Liver (tissue), 9 donors: ENCODE measurements around the gene PLEKHA6. TPM values are rescaled to one million over a fixed set of nuclear protein-coding genes. Genes with fewer than 3 reads are reported as not detected.

Source experiments
- DNase-seq: peaks from one replicate; pipeline ENCODE4 v3.0.0-alpha.2; 2017; ENCODE audit warnings: low spot score
- H3K27ac ChIP-seq, 2 donors: one replicate each; pipeline ENCODE4 v1.7.0; 2013; ENCODE audit warnings: inconsistent platforms in 2 of 2, low read length in 2 of 2, control low read depth in 1 of 2, low read depth in 1 of 2, mild to moderate bottlenecking in 1 of 2
- H3K27me3 ChIP-seq, 4 donors: one replicate each; pipeline versions ENCODE4 v1.6.1 to v1.7.0; 2013; ENCODE audit warnings: low read length in 3 of 4, inconsistent platforms in 1 of 4, mild to moderate bottlenecking in 1 of 4, moderate library complexity in 1 of 4; ENCODE audit not compliant: control insufficient read depth in 4 of 4, insufficient read depth in 4 of 4
- H3K36me3 ChIP-seq, 4 donors: one replicate each; pipeline versions ENCODE4 v1.6.1 to v1.7.0; 2013; ENCODE audit warnings: low read length in 3 of 4, mild to moderate bottlenecking in 3 of 4, low read depth in 1 of 4, moderate library complexity in 1 of 4; ENCODE audit not compliant: control insufficient read depth in 4 of 4, insufficient read depth in 3 of 4
- H3K4me1 ChIP-seq, 4 donors: one replicate each; pipeline versions ENCODE4 v1.6.1 to v1.7.0; 2013; ENCODE audit warnings: low read length in 3 of 4, mild to moderate bottlenecking in 3 of 4, moderate library complexity in 1 of 4; ENCODE audit not compliant: control insufficient read depth in 4 of 4, insufficient read depth in 4 of 4
- H3K4me3 ChIP-seq, 3 donors: one replicate each; pipeline versions ENCODE4 v1.6.1 to v1.7.0; 2013; ENCODE audit warnings: low read length in 3 of 3, control low read depth in 1 of 3, low read depth in 1 of 3, mild to moderate bottlenecking in 1 of 3
- H3K9ac ChIP-seq, 2 donors: one replicate each; pipeline ENCODE4 v1.7.0; 2013; ENCODE audit warnings: low read length in 2 of 2, mild to moderate bottlenecking in 2 of 2, moderate library complexity in 2 of 2, control low read depth in 1 of 2, low read depth in 1 of 2
- H3K9me3 ChIP-seq, 4 donors: one replicate each; pipeline versions ENCODE4 v1.6.1 to v1.7.0; 2013; ENCODE audit warnings: low read length in 3 of 4; ENCODE audit not compliant: control insufficient read depth in 4 of 4
- EGR1 ChIP-seq, 2 donors: IDR thresholded peaks; 2 replicates each; pipeline ENCODE4 v1.6.1; 2016 to 2018; ENCODE audit warnings: antibody characterized with exemption in 2 of 2, low read depth in 2 of 2
- FOXA1 ChIP-seq: IDR thresholded peaks from 2 replicates; pipeline ENCODE4 v1.6.1; 2016; ENCODE audit warnings: antibody characterized with exemption
- FOXA2 ChIP-seq: IDR thresholded peaks from 2 replicates; pipeline ENCODE4 v1.6.1; 2016; ENCODE audit warnings: antibody characterized with exemption
- HNF4A ChIP-seq, 2 donors: conservative IDR thresholded peaks; 2 replicates each; pipeline ENCODE4 v1.6.1; 2016; ENCODE audit warnings: antibody characterized with exemption in 2 of 2, mild to moderate bottlenecking in 2 of 2
- HNF4G ChIP-seq: IDR thresholded peaks from 2 replicates; pipeline ENCODE4 v1.6.1; 2016; ENCODE audit warnings: antibody characterized with exemption
- JUND ChIP-seq, 2 donors: IDR thresholded peaks; 2 replicates each; pipeline ENCODE4 v1.6.1; 2016; ENCODE audit warnings: antibody characterized with exemption in 2 of 2
- NR2F2 ChIP-seq: IDR thresholded peaks from 2 replicates; pipeline ENCODE4 v1.6.1; 2016; ENCODE audit warnings: antibody characterized with exemption
- RAD21 ChIP-seq, 2 donors: IDR thresholded peaks; 2 replicates each; pipeline ENCODE4 v1.6.1; 2016; ENCODE audit warnings: antibody characterized with exemption in 2 of 2, mild to moderate bottlenecking in 2 of 2
- REST ChIP-seq: IDR thresholded peaks from 2 replicates; pipeline ENCODE4 v1.6.1; 2016; ENCODE audit warnings: antibody characterized with exemption, mild to moderate bottlenecking
- RXRA ChIP-seq, 2 donors: IDR thresholded peaks; 2 replicates each; pipeline ENCODE4 v1.6.1; 2017 to 2018; ENCODE audit warnings: antibody characterized with exemption in 2 of 2, mild to moderate bottlenecking in 1 of 2
- SP1 ChIP-seq: IDR thresholded peaks from 2 replicates; pipeline ENCODE4 v1.6.1; 2018; ENCODE audit warnings: antibody characterized with exemption, mild to moderate bottlenecking
- TAF1 ChIP-seq: conservative IDR thresholded peaks from 2 replicates; pipeline ENCODE4 v1.6.1; 2016; ENCODE audit warnings: antibody characterized with exemption, mild to moderate bottlenecking
- YY1 ChIP-seq: IDR thresholded peaks from 2 replicates; pipeline ENCODE4 v1.6.1; 2016; ENCODE audit warnings: antibody characterized with exemption, mild to moderate bottlenecking
- ZBTB33 ChIP-seq: IDR thresholded peaks from 2 replicates; pipeline ENCODE4 v1.6.1; 2016; ENCODE audit warnings: antibody characterized with exemption
- WGBS: extraction: QIAGEN DNeasy Blood & Tissue Kit; methylation state at CpG from one replicate; pipeline ENCODE4 v1.1.7; 2013; 5-methylcytosine and 5-hydroxymethylcytosine counted together
- polyA plus RNA-seq, 2 donors: library from polyadenylated mRNA; stranded (reverse) in 1 of 2; unstranded in 1 of 2; fragments of 200-250 nt in 1 of 2; fragments of >200 nt in 1 of 2; fragmentation: Nextera tagmentation in 1 of 2; extraction: Ambion mirVana in 1 of 2; gene quantifications; one replicate each; pipeline versions ENCODE4 v1.2.1 to v1.2.3, GENCODE V29; 2013 to 2015
- total RNA-seq, 2 donors: library from RNA; depleted of rRNA; stranded (reverse); fragments of >200 nt; gene quantifications; one replicate each; pipeline ENCODE4 v1.2.3, GENCODE V29; 2014
- TF ChIP-seq, protein P1 (sequence below): IDR thresholded peaks from 2 replicates; pipeline ENCODE4 v1.6.1; 2016; ENCODE audit warnings: antibody characterized with exemption
- TF ChIP-seq, protein P2 (sequence below): IDR thresholded peaks from 2 replicates; pipeline ENCODE4 v1.6.1; 2016; ENCODE audit warnings: antibody characterized with exemption
- TF ChIP-seq, protein P3 (sequence below): fragments of 150-350 bp; IDR thresholded peaks from 2 replicates; pipeline ENCODE4 v1.5.1; 2017; ENCODE audit warnings: improper control_type of control experiment, low read depth, low read length; ENCODE audit not compliant: missing input control
- donor health status: healthy.
- donor health status: healthy.
- donor health status: healthy.
- donor health status: healthy.
- donor health status: healthy.

PLEKHA6 gene
- total and polyA plus RNA-seq, 4 donors: 5.3 to 12.8 (median 7.6) TPM

DNA sequence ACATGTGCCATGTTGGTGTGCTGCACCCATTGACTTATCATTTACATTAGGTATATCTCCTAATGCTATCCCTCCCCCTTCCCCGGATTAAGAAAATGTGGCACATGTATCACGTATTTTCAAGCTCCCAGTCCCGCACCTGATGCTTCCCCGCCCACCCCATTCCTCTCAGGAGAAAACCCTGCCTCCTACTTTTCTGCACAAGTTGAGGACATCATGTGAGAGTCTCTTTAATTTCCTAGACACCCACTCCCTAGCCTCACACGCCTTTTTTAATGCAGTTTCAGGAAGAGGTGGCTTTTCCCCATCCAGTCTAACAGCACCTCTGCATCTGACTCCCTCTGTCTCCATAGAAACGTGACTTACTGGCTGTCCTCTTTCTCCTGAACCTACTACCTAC lies 87.8 kb downstream of the PLEKHA6 start:
- no peak overlapping the region for H3K4me3 ChIP-seq
- H3K4me1 ChIP-seq: peaks cover 12 to 27% (median 24%) of the 10 kb centered on the region in 4 donors
- TF ChIP-seq FOXA1 (no peak), FOXA2 (no peak), HNF4A (conservative IDR thresholded peaks at IDR 0.05) (no peak), RXRA (IDR thresholded peaks at IDR 0.05) (no peak), SP1 (no peak), REST (no peak), JUND (IDR thresholded peaks at IDR 0.05) (no peak), NR2F2 (no peak), ZBTB33 (no peak)
- TF ChIP-seq, protein P1, sequence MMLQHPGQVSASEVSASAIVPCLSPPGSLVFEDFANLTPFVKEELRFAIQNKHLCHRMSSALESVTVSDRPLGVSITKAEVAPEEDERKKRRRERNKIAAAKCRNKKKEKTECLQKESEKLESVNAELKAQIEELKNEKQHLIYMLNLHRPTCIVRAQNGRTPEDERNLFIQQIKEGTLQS: no peak
- TF ChIP-seq, protein P2, sequence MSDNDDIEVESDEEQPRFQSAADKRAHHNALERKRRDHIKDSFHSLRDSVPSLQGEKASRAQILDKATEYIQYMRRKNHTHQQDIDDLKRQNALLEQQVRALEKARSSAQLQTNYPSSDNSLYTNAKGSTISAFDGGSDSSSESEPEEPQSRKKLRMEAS: no peak
- no peak overlapping the region for H3K27ac ChIP-seq
- no peaks in the 10 kb centered on the region for H3K27me3 ChIP-seq
- H3K9me3 ChIP-seq: no peaks in the 10 kb centered on the region
- WGBS: 91% methylated on average over 6 of the region's 6 CpGs
- H3K9ac ChIP-seq: no peak overlapping the region
- peaks cover 9 to 46% (median 26%) of the 10 kb centered on the region in 4 donors for H3K36me3 ChIP-seq
- no peak for DNase-seq

DNA sequence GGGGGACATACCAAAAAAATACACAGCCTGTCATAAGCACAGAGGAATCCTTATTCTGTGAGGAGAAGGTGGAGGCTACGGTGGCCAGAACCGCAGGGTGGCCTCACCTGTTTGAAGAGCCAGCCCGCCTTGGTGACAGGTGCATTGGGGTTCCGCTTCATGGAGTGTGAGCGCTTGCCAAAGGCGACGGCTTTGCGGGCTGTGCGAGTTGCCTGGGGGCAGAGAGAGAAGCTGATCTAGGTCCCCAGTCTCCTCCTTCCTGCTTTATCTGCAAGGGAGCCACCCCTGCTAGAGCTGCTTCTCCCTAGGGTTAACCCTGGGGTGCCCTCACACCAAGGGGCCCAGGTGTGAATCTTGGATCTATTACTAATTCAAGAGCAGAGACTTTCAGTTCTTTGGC lies 91.6 kb downstream of the PLEKHA6 start:
- H3K9me3 ChIP-seq: no peaks in the 10 kb centered on the region
- peak overlapping the region in 1 of 2 donors; percentile 63 for H3K27ac ChIP-seq
- no peak for DNase-seq
- no peaks in the 10 kb centered on the region for H3K27me3 ChIP-seq
- 78% methylated on average over 9 of the region's 9 CpGs for WGBS
- H3K36me3 ChIP-seq: peaks cover 4 to 29% (median 19%) of the 10 kb centered on the region in 4 donors
- H3K4me1 ChIP-seq: peaks cover 26 to 55% (median 52%) of the 10 kb centered on the region in 4 donors
- H3K4me3 ChIP-seq: no peak overlapping the region
- H3K9ac ChIP-seq: no peak overlapping the region
- TF ChIP-seq, protein P3, sequence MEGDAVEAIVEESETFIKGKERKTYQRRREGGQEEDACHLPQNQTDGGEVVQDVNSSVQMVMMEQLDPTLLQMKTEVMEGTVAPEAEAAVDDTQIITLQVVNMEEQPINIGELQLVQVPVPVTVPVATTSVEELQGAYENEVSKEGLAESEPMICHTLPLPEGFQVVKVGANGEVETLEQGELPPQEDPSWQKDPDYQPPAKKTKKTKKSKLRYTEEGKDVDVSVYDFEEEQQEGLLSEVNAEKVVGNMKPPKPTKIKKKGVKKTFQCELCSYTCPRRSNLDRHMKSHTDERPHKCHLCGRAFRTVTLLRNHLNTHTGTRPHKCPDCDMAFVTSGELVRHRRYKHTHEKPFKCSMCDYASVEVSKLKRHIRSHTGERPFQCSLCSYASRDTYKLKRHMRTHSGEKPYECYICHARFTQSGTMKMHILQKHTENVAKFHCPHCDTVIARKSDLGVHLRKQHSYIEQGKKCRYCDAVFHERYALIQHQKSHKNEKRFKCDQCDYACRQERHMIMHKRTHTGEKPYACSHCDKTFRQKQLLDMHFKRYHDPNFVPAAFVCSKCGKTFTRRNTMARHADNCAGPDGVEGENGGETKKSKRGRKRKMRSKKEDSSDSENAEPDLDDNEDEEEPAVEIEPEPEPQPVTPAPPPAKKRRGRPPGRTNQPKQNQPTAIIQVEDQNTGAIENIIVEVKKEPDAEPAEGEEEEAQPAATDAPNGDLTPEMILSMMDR: no peak
- TF ChIP-seq TAF1: no peak
- TF ChIP-seq JUND (IDR thresholded peaks at IDR 0.05): no peak
- no peak for TF ChIP-seq RXRA (IDR thresholded peaks at IDR 0.05)
- no peak for TF ChIP-seq SP1
- TF ChIP-seq HNF4G: no peak
- TF ChIP-seq, protein P2: no peak
- no peak for TF ChIP-seq YY1
- TF ChIP-seq NR2F2: no peak
- no peak for TF ChIP-seq FOXA2
- no peak for TF ChIP-seq FOXA1
- no peak for TF ChIP-seq HNF4A (conservative IDR thresholded peaks at IDR 0.05)
- TF ChIP-seq, protein P1: no peak
- no peak for TF ChIP-seq REST
- TF ChIP-seq RAD21 (IDR thresholded peaks at IDR 0.05): no peak
- TF ChIP-seq ZBTB33: no peak
- no peak for TF ChIP-seq EGR1 (IDR thresholded peaks at IDR 0.05; ENCODE audit: low read depth in 2 of 2)
